ENCODE data around the gene TNFRSF18.
A peak's percentile ranks its signal among the peaks of the same experiment; 100 is the strongest.

The TNFRSF18 gene

DNA sequence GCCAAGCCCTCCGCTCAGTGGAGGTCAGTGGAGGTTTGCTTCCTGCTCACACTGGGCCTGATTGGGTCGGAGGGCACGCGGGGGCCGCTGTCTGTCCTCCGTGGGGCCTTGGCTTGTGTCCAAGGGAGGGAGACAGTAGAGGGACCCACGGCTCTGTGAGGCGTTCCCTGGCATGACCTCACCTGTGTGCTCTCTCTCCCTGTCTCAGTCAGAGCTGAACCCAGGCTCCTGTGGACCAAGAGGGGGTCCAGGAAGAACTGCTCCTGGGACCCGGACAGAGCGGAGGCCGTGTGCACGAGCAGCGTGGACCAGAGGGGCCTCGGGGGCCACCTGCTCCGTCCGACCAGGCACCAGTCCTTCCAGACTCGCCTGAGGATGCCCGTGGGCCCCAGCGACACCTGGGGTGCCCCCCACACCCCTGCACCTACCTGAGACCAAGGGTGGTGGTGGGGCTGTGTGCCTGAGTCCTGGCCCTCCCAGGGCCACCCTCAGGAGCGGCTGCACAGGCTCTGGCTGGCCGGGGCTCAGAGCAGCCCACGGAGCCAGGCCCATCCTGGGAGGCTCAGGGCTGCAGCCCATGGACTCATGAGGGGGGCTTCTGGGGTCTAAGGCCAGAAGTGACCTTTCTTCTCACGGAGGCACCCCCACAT lies 46.0 kb downstream of the TNFRSF18 start:
- Histone ChIP-seq H3K36me3 (ENCODE audit: insufficient read depth, insufficient read length, low read length) (no peaks in the 10 kb centered on the region), H3K27me3 (ENCODE audit: insufficient read depth, insufficient read length) (no peaks in the 10 kb centered on the region), H3K9me3 (ENCODE audit: insufficient read depth, low read length) (no peaks in the 10 kb centered on the region), H3K4me3 (ENCODE audit: insufficient read length, low read depth) (no peak overlapping the region), H3K4me1 (ENCODE audit: insufficient read depth, insufficient read length) (no peaks in the 10 kb centered on the region), H3K9ac (ENCODE audit: insufficient read length, low read depth) (no peak overlapping the region)
- DNase-seq (ENCODE audit: low read depth, low spot score), result no peak
- no peak for TF ChIP-seq YY1 (IDR thresholded peaks at IDR 0.05; ENCODE audit: insufficient read depth, insufficient read length)
- no peak for TF ChIP-seq SUZ12 (IDR thresholded peaks at IDR 0.05; ENCODE audit: extremely low read depth, insufficient read depth, insufficient read length)
- TF ChIP-seq ZNF274 (IDR thresholded peaks at IDR 0.05; ENCODE audit: low read depth, low read length), result no peak

DNA sequence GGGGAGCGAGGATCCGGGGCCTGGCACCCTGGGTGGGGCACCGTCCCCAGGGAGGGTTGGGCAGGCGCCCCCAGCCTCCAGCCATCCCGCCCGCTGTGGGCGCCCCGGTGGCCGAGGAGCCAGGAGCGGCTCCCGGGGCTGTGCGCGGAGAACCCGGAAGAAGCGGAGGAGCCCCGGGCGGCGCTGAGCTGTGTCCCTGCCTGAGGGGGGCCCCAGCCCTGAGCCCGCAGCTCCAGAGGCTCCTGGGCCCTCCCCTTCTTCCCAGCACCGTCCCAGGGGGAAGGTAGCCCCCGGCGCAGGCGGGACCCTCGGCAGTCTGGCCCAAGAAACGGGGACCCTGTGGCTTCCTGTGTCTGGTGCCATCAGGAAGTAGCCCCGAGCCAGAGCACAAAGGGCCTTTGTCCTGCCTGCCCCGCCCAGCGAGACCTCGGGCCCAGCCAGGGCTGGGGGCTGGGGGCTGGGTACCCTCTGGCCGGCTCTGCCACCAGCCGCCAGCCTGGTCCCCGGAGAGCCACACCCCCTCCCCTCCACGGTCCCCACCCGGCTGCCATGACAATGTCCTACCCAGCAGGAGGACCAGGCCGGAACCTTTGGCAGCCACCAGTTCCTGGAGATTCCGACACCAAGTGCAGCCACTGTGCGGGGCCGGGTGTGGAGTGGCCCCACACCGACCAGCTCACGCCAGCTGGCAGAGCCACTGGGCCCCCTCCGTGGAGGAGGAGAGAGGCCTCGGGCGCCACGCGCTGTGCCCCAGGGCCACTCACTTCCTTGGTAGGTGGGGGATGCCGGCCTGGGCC lies 48.3 kb downstream of the TNFRSF18 start:
- Histone ChIP-seq H3K36me3 (ENCODE audit: insufficient read depth, insufficient read length, low read length) (no peaks in the 10 kb centered on the region), H3K9me3 (ENCODE audit: insufficient read depth, low read length) (no peaks in the 10 kb centered on the region), H3K4me1 (ENCODE audit: insufficient read depth, insufficient read length) (no peaks in the 10 kb centered on the region), H3K9ac (ENCODE audit: insufficient read length, low read depth) (peak overlapping the region; percentile 83), H3K27me3 (ENCODE audit: insufficient read depth, insufficient read length) (no peaks in the 10 kb centered on the region), H3K4me3 (ENCODE audit: insufficient read length, low read depth) (peak overlapping the region; percentile 55)
- TF ChIP-seq ZNF274 (IDR thresholded peaks at IDR 0.05; ENCODE audit: low read depth, low read length), result no peak
- DNase-seq (ENCODE audit: low read depth, low spot score), result no peak

DNA sequence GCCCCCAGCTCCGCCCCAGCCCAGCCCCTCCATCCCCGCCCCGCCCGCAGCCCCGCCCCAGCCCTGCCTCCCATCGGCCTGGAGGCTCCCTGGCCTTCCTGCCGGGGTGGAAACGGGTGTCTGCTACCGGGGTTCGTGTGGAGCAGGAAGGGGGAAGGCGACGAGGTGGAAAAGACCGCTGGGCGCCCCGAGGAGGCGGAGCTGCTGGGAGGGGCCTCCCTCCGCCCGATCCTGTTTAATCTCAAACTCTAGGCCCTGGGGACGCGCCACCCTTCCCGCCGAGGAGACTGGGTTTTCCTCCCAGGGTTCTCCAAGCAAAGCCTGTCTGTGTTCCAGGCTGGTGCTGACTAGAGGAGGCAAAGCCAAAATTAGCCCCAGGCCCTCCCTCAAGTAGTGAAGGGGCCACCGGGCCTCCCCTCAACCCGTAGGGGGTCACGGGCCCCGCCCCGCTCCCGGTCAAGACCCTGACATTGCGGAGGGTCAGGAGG lies 48.9 kb downstream of the TNFRSF18 start:
- peak; percentile 16 for DNase-seq (ENCODE audit: low read depth, low spot score)
- no peaks in the 10 kb centered on the region for H3K27me3 ChIP-seq (ENCODE audit: insufficient read depth, insufficient read length)
- peak overlapping the region; percentile 83 for H3K9ac ChIP-seq (ENCODE audit: insufficient read length, low read depth)
- H3K4me3 ChIP-seq (ENCODE audit: insufficient read length, low read depth), result peak overlapping the region; percentile 55
- peaks cover 5% of the 10 kb centered on the region; the same call in 1 of the 2 replicates for H3K9me3 ChIP-seq (ENCODE audit: insufficient read depth, low read length)
- H3K4me1 ChIP-seq (ENCODE audit: insufficient read depth, insufficient read length), result no peaks in the 10 kb centered on the region
- H3K36me3 ChIP-seq (ENCODE audit: insufficient read depth, insufficient read length, low read length), result no peaks in the 10 kb centered on the region
- TF ChIP-seq ZNF274 (IDR thresholded peaks at IDR 0.05; ENCODE audit: low read depth, low read length) (no peak), SUZ12 (IDR thresholded peaks at IDR 0.05; ENCODE audit: extremely low read depth, insufficient read depth, insufficient read length) (no peak), YY1 (IDR thresholded peaks at IDR 0.05; ENCODE audit: insufficient read depth, insufficient read length) (no peak)

DNA sequence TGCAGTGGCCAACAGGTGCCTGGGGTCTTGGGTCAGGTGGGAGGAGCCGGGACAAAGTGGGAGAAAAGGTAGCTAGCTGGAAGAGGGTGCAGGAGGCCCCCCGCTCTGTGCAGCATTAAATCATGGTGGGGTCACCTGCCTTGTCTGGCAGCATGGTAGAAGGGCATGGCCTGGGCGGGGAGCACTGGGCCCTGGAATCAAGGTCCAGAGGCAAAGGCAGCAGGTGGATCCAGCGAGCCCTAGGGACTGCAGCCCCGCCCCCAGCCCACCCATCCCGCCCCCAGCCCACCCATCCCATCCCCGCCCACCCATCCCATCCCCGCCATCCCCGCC lies 49.4 kb downstream of the TNFRSF18 start:
- no peak for TF ChIP-seq SUZ12 (IDR thresholded peaks at IDR 0.05; ENCODE audit: extremely low read depth, insufficient read depth, insufficient read length)
- TF ChIP-seq ZNF274 (IDR thresholded peaks at IDR 0.05; ENCODE audit: low read depth, low read length), result no peak
- TF ChIP-seq YY1 (IDR thresholded peaks at IDR 0.05; ENCODE audit: insufficient read depth, insufficient read length), result no peak
- Histone ChIP-seq H3K4me1 (ENCODE audit: insufficient read depth, insufficient read length) (no peaks in the 10 kb centered on the region), H3K9ac (ENCODE audit: insufficient read length, low read depth) (no peak overlapping the region), H3K9me3 (ENCODE audit: insufficient read depth, low read length) (peaks cover 8% of the 10 kb centered on the region; the same call in 1 of the 2 replicates), H3K27me3 (ENCODE audit: insufficient read depth, insufficient read length) (no peaks in the 10 kb centered on the region), H3K4me3 (ENCODE audit: insufficient read length, low read depth) (no peak overlapping the region), H3K36me3 (ENCODE audit: insufficient read depth, insufficient read length, low read length) (no peaks in the 10 kb centered on the region)
- no peak for DNase-seq (ENCODE audit: low read depth, low spot score)

DNA sequence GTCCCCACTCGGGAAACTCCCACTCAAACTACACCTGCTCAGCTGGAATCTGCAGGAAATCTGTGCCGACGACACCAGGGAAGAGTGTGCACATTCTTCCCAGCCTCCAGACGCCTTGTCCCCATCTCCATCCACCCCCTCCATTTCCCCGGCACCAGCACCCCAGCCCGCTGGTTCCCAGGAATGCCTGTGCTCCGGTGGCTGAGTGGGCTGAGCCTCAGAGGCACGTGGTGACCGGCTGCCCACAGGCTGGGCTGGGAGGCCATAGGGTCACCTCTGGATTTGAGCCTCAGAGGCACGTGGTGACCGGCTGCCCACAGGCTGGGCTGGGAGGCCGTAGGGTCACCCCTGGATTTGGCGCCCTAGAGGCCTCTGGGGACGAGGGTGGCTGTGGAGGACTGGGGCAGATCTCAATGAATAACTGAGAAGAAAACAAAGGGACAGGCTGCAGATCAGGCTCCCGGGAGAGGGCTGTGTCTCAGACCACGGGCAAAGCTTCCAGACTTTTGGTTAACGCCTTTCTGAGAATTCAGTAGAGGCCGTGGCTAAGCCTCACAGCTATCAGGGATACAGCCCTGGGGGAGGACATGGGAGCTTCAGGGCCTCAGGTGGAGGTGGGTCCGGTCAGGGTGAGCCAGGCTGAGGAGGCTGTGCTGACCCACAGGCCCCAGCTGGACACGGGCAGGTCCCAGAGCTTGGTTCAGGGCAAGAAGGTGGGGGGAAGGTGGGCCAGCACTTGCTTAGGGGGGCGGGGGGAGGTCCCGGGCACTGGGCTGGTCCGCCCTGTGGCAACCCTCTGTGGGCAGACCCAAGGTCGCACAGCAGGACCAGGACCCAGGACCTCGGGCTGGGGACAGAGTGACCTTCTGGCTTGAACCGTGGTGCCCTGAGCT lies 50.0 kb downstream of the TNFRSF18 start:
- no peak for DNase-seq (ENCODE audit: low read depth, low spot score)
- TF ChIP-seq ZNF274 (IDR thresholded peaks at IDR 0.05; ENCODE audit: low read depth, low read length), result no peak
- Histone ChIP-seq H3K9me3 (ENCODE audit: insufficient read depth, low read length) (peaks cover 8% of the 10 kb centered on the region; the same call in 1 of the 2 replicates), H3K4me1 (ENCODE audit: insufficient read depth, insufficient read length) (no peaks in the 10 kb centered on the region), H3K4me3 (ENCODE audit: insufficient read length, low read depth) (no peak overlapping the region), H3K27me3 (ENCODE audit: insufficient read depth, insufficient read length) (no peaks in the 10 kb centered on the region), H3K9ac (ENCODE audit: insufficient read length, low read depth) (no peak overlapping the region), H3K36me3 (ENCODE audit: insufficient read depth, insufficient read length, low read length) (no peaks in the 10 kb centered on the region)

DNA sequence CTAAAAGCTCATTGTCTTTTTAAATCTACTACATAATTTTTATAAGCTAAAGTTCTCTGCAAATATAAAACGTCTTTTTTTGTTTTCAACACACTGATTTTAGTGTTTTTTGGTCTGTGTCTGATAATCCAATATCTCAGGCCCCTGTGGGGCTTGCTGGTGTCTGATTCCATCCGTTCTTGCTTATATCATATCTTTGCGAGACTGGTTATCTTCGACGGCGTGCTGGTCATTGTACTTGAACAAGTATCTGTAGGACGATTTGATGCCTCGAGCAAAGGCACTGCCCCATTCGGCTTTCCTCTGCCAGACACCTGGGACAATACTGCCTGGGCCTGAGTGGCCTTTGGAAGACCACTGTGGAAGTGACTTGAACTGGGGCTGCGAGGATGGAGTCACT lies 51.1 kb downstream of the TNFRSF18 start:
- H3K4me1 ChIP-seq (ENCODE audit: insufficient read depth, insufficient read length), result no peaks in the 10 kb centered on the region
- no peak for TF ChIP-seq YY1 (IDR thresholded peaks at IDR 0.05; ENCODE audit: insufficient read depth, insufficient read length)
- no peak for TF ChIP-seq SUZ12 (IDR thresholded peaks at IDR 0.05; ENCODE audit: extremely low read depth, insufficient read depth, insufficient read length)
- TF ChIP-seq ZNF274 (IDR thresholded peaks at IDR 0.05; ENCODE audit: low read depth, low read length), result no peak
- H3K9ac ChIP-seq (ENCODE audit: insufficient read length, low read depth), result no peak overlapping the region
- no peak overlapping the region for H3K4me3 ChIP-seq (ENCODE audit: insufficient read length, low read depth)
- H3K36me3 ChIP-seq (ENCODE audit: insufficient read depth, insufficient read length, low read length), result no peaks in the 10 kb centered on the region
- DNase-seq (ENCODE audit: low read depth, low spot score), result no peak
- peaks cover 8% of the 10 kb centered on the region; the same call in 1 of the 2 replicates for H3K9me3 ChIP-seq (ENCODE audit: insufficient read depth, low read length)
- H3K27me3 ChIP-seq (ENCODE audit: insufficient read depth, insufficient read length), result no peaks in the 10 kb centered on the region

DNA sequence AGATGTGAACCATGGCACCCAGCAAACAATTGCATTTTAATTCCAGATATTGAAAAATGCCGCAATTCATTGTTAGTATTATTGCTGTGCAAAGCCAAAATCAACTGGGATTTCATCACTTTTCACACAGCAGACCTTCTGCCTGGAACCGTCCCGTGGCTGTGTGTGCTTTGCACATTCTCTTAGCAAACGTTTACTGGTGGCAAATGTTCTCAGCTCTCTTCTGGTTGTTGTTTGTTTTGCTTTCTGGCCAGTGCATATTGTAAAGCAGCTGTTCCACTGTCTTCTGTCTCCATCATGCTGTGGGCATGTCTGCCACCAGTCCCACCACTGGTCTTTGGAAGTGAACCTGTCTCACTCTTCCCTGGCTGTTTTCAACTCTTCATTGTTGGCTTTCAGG lies 52.5 kb downstream of the TNFRSF18 start:
- H3K27me3 ChIP-seq (ENCODE audit: insufficient read depth, insufficient read length), result no peaks in the 10 kb centered on the region
- TF ChIP-seq ZNF274 (IDR thresholded peaks at IDR 0.05; ENCODE audit: low read depth, low read length) (no peak), YY1 (IDR thresholded peaks at IDR 0.05; ENCODE audit: insufficient read depth, insufficient read length) (no peak), SUZ12 (IDR thresholded peaks at IDR 0.05; ENCODE audit: extremely low read depth, insufficient read depth, insufficient read length) (no peak)
- DNase-seq (ENCODE audit: low read depth, low spot score), result no peak

More for the DNA sequence above, 52.5 kb downstream of the TNFRSF18 start:
- H3K9me3 ChIP-seq (ENCODE audit: insufficient read depth, low read length), result peaks cover 8% of the 10 kb centered on the region; the same call in 1 of the 2 replicates
- H3K9ac ChIP-seq (ENCODE audit: insufficient read length, low read depth), result no peak overlapping the region
- no peaks in the 10 kb centered on the region for H3K36me3 ChIP-seq (ENCODE audit: insufficient read depth, insufficient read length, low read length)
- H3K4me1 ChIP-seq (ENCODE audit: insufficient read depth, insufficient read length), result no peaks in the 10 kb centered on the region
- H3K4me3 ChIP-seq (ENCODE audit: insufficient read length, low read depth), result no peak overlapping the region
